Lung (tissue), 12 donors: ENCODE results near the gene RNF220. TPM values are rescaled to one million over a fixed set of nuclear protein-coding genes. Genes with fewer than 3 reads are reported as not detected.

ENCODE experiments used
- ATAC-seq: fragments of 200-7000 bp; cut with Tn5 transposase; one replicate; pipeline ENCODE4 v1.9.1; 2020; ENCODE audit warnings: moderate number of reproducible peaks; ENCODE audit not compliant: insufficient read depth, low FRiP score
- DNase-seq, 3 donors: peaks; one replicate each; pipeline ENCODE4 v3.0.0-alpha.2; 2013 to 2017
- H3K27ac ChIP-seq, 2 donors: one replicate each; pipeline ENCODE4 v1.5.1; 2013; ENCODE audit warnings: mild to moderate bottlenecking in 2 of 2, moderate library complexity in 2 of 2, control low read depth in 1 of 2, inconsistent platforms in 1 of 2, low read depth in 1 of 2, low read length in 1 of 2
- H3K27me3 ChIP-seq, 3 donors: one replicate each; pipeline ENCODE4 v1.5.1; 2013; ENCODE audit warnings: low read length in 2 of 3; ENCODE audit not compliant: control insufficient read depth in 3 of 3, insufficient read depth in 3 of 3
- H3K36me3 ChIP-seq, 4 donors: one replicate each; pipeline ENCODE4 v1.5.1; 2013; ENCODE audit warnings: low read length in 4 of 4, mild to moderate bottlenecking in 1 of 4, moderate library complexity in 1 of 4; ENCODE audit not compliant: control insufficient read depth in 4 of 4, insufficient read depth in 4 of 4
- H3K4me1 ChIP-seq, 5 donors: one replicate each; pipeline ENCODE4 v1.5.1; 2013; ENCODE audit warnings: low read length in 5 of 5, mild to moderate bottlenecking in 2 of 5, moderate library complexity in 1 of 5; ENCODE audit not compliant: control insufficient read depth in 5 of 5, insufficient read depth in 5 of 5
- H3K4me3 ChIP-seq: one replicate; pipeline ENCODE4 v1.5.1; 2013; ENCODE audit warnings: mild to moderate bottlenecking, control low read depth, moderate library complexity
- H3K9ac ChIP-seq, 2 donors: one replicate each; pipeline ENCODE4 v1.5.1; 2013; ENCODE audit warnings: low read length in 2 of 2, control low read depth in 1 of 2; ENCODE audit not compliant: insufficient read depth in 1 of 2
- H3K9me3 ChIP-seq, 4 donors: one replicate each; pipeline ENCODE4 v1.5.1; 2013; ENCODE audit warnings: low read length in 3 of 4, mild to moderate bottlenecking in 1 of 4, moderate library complexity in 1 of 4; ENCODE audit not compliant: control insufficient read depth in 4 of 4, insufficient read depth in 3 of 4
- WGBS, 2 donors: extraction: QIAGEN DNeasy Blood & Tissue Kit; methylation state at CpG; one replicate each; pipeline ENCODE4 v1.1.7; 2013; 5-methylcytosine and 5-hydroxymethylcytosine counted together
- polyA plus RNA-seq, 2 donors: library from polyadenylated mRNA; stranded (reverse); fragments of 200-250 nt; gene quantifications; one replicate each; pipeline ENCODE4 v1.2.1, GENCODE V29; 2013
- total RNA-seq, 2 donors: library from RNA; depleted of rRNA in 1 of 2; stranded (reverse); fragments of >200 nt in 1 of 2; gene quantifications; one replicate each; pipeline ENCODE4 v1.2.1, GENCODE V29; 2014 to 2021
- TF ChIP-seq, protein P1 (sequence below): IDR thresholded peaks from 2 replicates; pipeline ENCODE4 v1.5.1; 2012; ENCODE audit warnings: mild to moderate bottlenecking; ENCODE audit errors: control extremely low read depth, extremely low read depth
- donor health status: control.
- donor health status: control.
- donor health status: Bipolar disorder and iron deficiency.
- donor health status: healthy.
- donor health status: DM: yes; HTN: yes; CAD: no.

The RNF220 gene
- total and polyA plus RNA-seq, 4 donors, result 44.9 to 75.8 (median 69.5) TPM

DNA sequence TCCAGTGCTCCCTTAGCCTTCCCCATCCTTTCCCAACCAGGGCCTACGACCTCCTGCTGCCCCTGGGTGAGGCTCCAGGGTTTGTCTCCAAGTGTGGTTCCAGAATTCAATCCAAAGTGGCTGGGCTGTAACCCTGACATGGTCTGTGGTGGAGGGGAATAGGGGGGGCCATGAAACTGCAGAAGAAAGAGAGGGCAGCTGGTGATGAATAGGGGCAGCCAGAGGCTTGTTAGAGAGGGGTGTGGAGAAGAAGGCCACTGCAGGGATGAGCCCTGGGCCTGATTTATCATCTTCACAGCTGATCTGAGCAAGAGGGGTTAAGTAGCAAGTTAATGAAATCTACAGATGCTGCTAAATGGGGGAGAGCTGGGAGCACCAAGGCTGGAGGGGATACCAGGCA is 37.1 kb upstream of the RNF220 start:
- Histone ChIP-seq H3K27me3 (no peaks in the 10 kb centered on the region), H3K9me3 (no peaks in the 10 kb centered on the region), H3K27ac (no peak overlapping the region), H3K4me1 (no peaks in the 10 kb centered on the region), H3K9ac (no peak overlapping the region), H3K36me3 (no peaks in the 10 kb centered on the region), H3K4me3 (no peak overlapping the region)
- no peak for DNase-seq
- 81 to 83% methylated on average over 1 of the region's 1 CpG for WGBS, 2 donors
- no peak for ATAC-seq
- TF ChIP-seq, protein P1, sequence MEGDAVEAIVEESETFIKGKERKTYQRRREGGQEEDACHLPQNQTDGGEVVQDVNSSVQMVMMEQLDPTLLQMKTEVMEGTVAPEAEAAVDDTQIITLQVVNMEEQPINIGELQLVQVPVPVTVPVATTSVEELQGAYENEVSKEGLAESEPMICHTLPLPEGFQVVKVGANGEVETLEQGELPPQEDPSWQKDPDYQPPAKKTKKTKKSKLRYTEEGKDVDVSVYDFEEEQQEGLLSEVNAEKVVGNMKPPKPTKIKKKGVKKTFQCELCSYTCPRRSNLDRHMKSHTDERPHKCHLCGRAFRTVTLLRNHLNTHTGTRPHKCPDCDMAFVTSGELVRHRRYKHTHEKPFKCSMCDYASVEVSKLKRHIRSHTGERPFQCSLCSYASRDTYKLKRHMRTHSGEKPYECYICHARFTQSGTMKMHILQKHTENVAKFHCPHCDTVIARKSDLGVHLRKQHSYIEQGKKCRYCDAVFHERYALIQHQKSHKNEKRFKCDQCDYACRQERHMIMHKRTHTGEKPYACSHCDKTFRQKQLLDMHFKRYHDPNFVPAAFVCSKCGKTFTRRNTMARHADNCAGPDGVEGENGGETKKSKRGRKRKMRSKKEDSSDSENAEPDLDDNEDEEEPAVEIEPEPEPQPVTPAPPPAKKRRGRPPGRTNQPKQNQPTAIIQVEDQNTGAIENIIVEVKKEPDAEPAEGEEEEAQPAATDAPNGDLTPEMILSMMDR, result no peak

GRCh38 chr1:44368471-44369151 is 36.4 kb upstream of the RNF220 start:
- no peaks in the 10 kb centered on the region for H3K27me3 ChIP-seq
- 85 to 91% methylated on average over 12 of the region's 12 CpGs for WGBS, 2 donors
- no peaks in the 10 kb centered on the region for H3K9me3 ChIP-seq
- ATAC-seq, result no peak
- no peak overlapping the region for H3K27ac ChIP-seq
- H3K36me3 ChIP-seq, result no peaks in the 10 kb centered on the region
- H3K4me3 ChIP-seq, result no peak overlapping the region
- DNase-seq, result no peak
- TF ChIP-seq, protein P1, result no peak
- H3K4me1 ChIP-seq, result no peaks in the 10 kb centered on the region
- H3K9ac ChIP-seq, result no peak overlapping the region

- no peak overlapping the region for H3K9ac ChIP-seq
- ATAC-seq (no peak), DNase-seq (no peak)
- H3K36me3 ChIP-seq, result no peaks in the 10 kb centered on the region
- TF ChIP-seq, protein P1, result no peak
- no peak overlapping the region for H3K27ac ChIP-seq
- no peaks in the 10 kb centered on the region for H3K9me3 ChIP-seq
- H3K27me3 ChIP-seq, result no peaks in the 10 kb centered on the region
- no peak overlapping the region for H3K4me3 ChIP-seq
- no peaks in the 10 kb centered on the region for H3K4me1 ChIP-seq
These were observed 33.8 kb upstream of the RNF220 start for GRCh38 chr1:44371206-44371605.

- Histone ChIP-seq H3K36me3 (no peaks in the 10 kb centered on the region), H3K9ac (no peak overlapping the region), H3K27me3 (no peaks in the 10 kb centered on the region), H3K27ac (no peak overlapping the region), H3K4me1 (no peaks in the 10 kb centered on the region), H3K9me3 (no peaks in the 10 kb centered on the region), H3K4me3 (no peak overlapping the region)
- ATAC-seq (no peak), DNase-seq (no peak)
- WGBS, 2 donors, result 94 to 95% methylated on average over 6 of the region's 6 CpGs
- TF ChIP-seq, protein P1, result no peak
These were observed 29.5 kb upstream of the RNF220 start for GRCh38 chr1:44375547-44375946.
